Bronchial epithelial cell (primary cell): ENCODE measurements around the gene SH3GL1. TPM values are rescaled to one million over a fixed set of nuclear protein-coding genes. Genes with fewer than 3 reads are reported as not detected.
A peak's percentile ranks its signal among the peaks of the same experiment; 100 is the strongest.

Experiments used
- DNase-seq: peaks from one replicate; pipeline ENCODE4 v3.0.0-alpha.2; 2010; ENCODE audit warnings: low read depth
- FAIRE-seq: peaks from 2 replicates; lab custom pipeline; 2011; peaks lifted over from hg19 to GRCh38; lab: Jason Lieb, UNC
- H3K27me3 ChIP-seq: 2 replicates; pipeline ENCODE4 v1.5.1; 2011; ENCODE audit warnings: low read length; ENCODE audit not compliant: control insufficient read depth, insufficient read depth
- H3K36me3 ChIP-seq: 2 replicates; pipeline ENCODE4 v1.5.1; 2011; ENCODE audit warnings: low read length; ENCODE audit not compliant: control insufficient read depth, insufficient read depth
- H3K4me3 ChIP-seq: 2 replicates; pipeline ENCODE4 v1.5.1; 2011; ENCODE audit warnings: mild to moderate bottlenecking, low read depth, low read length, control low read depth
- CTCF ChIP-seq: IDR thresholded peaks from 2 replicates; pipeline ENCODE4 v1.5.1; 2011; ENCODE audit warnings: mild to moderate bottlenecking, moderate library complexity, low read length, control low read depth, inconsistent platforms; ENCODE audit not compliant: insufficient read depth, severe bottlenecking
- total RNA-seq: library from RNA; depleted of rRNA; stranded (reverse); fragments of >200 nt; gene quantifications from 2 replicates; pipeline ENCODE4 v1.2.1, GENCODE V29; 2014

The SH3GL1 gene
- total RNA-seq, 1 donor from 2014 or later, result 23.4 TPM

- Histone ChIP-seq H3K27me3 (no peaks in the 10 kb centered on the region), H3K4me3 (no peak overlapping the region), H3K36me3 (peaks cover 1% of the 10 kb centered on the region)
- FAIRE-seq (no peak), DNase-seq (no peak)
- TF ChIP-seq CTCF, result no peak
Measured at GRCh38 chr19:4416268-4416667, 15.9 kb upstream of the SH3GL1 start.

- Histone ChIP-seq H3K36me3 (peaks cover 1% of the 10 kb centered on the region), H3K4me3 (no peak overlapping the region), H3K27me3 (no peaks in the 10 kb centered on the region)
- FAIRE-seq, result no peak
- DNase-seq, result no peak
- no peak for TF ChIP-seq CTCF
Measured at GRCh38 chr19:4415352-4415751, 15.0 kb upstream of the SH3GL1 start.

- no peak for DNase-seq
- TF ChIP-seq CTCF, result no peak
- no peak for FAIRE-seq
- no peak overlapping the region for H3K4me3 ChIP-seq
- no peaks in the 10 kb centered on the region for H3K27me3 ChIP-seq
- peaks cover 1% of the 10 kb centered on the region for H3K36me3 ChIP-seq
Measured at GRCh38 chr19:4414800-4415321, 14.5 kb upstream of the SH3GL1 start.

- Histone ChIP-seq H3K4me3 (no peak overlapping the region), H3K27me3 (no peaks in the 10 kb centered on the region), H3K36me3 (peaks cover 1% of the 10 kb centered on the region)
- FAIRE-seq (no peak), DNase-seq (peak; percentile 41)
- TF ChIP-seq CTCF, result no peak
Measured at GRCh38 chr19:4414144-4414799, 13.9 kb upstream of the SH3GL1 start.

GRCh38 chr19:4413588-4413987 is 13.2 kb upstream of the SH3GL1 start:
- no peak for TF ChIP-seq CTCF
- Histone ChIP-seq H3K27me3 (no peaks in the 10 kb centered on the region), H3K36me3 (peaks cover 3% of the 10 kb centered on the region), H3K4me3 (no peak overlapping the region)
- DNase-seq (no peak), FAIRE-seq (no peak)
